SK-N-MC (cell line): ENCODE measurements around the gene SNX15.

Source experiments
- EZH2 ChIP-seq: fragments of 200-600 bp; sonication (generic); IDR thresholded peaks from one replicate; pipeline ENCODE4 v1.6.1; 2017; ENCODE audit warnings: antibody characterized with exemption
- POLR2AphosphoS5 ChIP-seq: IDR thresholded peaks from 2 replicates; pipeline ENCODE4 v1.6.1; 2012; ENCODE audit warnings: mild to moderate bottlenecking, low read depth, low read length, borderline replicate concordance

DNA sequence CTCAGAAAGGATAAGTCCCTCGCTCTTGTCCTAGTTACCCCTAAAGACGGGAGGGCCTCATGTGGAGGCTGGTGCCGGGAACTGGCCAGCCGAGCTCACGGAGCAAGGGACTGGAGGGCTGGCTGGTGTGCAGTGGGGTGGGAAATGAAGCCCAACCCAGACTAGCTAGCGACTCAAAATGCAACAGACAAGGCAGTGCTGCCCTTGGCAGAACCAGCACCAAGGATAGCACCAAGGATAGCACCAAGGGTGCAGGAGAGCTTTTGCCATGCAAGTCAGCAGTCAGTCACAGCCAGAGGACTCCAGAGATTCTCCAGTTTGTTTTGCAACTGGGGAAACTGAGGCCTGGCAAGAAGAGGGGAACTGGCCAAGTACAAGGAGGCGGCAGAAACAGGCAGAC is 24.0 kb upstream of the SNX15 start:
- no peak for TF ChIP-seq POLR2AphosphoS5
- no peak for TF ChIP-seq EZH2
